ENCODE measurements around the gene LHFPL3.
"Not testable (repeated sequence)": the region's sequence is repeated elsewhere in the genome, so short reads cannot be mapped to it uniquely, and the experiment has no call there.

LHFPL3 gene

GRCh38 chr7:104328296-104328969 lies at the start of gene LHFPL3:
TSS of gene LHFPL3 (plus strand) at chr7:104328603.
- DNase-seq, result peak; percentile 55

DNA sequence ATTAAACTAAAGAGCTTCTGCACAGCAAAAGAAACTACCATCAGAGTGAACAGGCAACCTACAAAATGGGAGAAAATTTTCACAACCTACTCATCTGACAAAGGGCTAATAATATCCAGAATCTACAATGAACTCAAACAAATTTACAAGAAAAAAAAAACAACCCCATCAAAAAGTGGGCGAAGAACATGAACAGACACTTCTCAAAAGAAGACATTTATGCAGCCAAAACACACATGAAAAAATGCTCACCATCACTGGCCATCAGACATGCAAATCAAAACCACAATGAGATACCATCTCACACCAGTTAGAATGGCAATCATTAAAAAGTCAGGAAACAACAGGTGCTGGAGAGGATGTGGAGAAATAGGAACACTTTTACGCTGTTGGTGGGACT lies 46.7 kb upstream of the LHFPL3 start:
- not testable (repeated sequence) for DNase-seq

GRCh38 chr7:104286839-104287238 lies 41.6 kb upstream of the LHFPL3 start:
- no peak for DNase-seq

DNA sequence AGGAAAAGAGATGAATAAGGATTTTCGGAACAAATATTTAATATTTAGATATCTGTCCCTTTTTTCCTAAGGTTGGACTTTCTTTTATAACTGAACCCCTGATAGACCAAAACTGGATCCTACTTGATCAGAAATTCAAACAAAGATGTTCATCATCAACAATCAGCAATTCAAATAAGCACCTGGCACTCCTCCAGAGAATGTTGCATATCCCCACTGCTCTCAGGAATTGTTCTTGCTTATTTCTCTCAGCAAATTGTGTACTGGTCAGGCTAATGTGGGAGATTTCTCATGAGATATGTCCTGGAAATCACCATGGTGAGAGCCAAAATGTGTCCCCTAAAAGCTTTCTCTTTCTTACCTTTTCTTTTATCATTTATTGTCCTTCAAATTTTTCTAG lies 40.3 kb upstream of the LHFPL3 start:
- no peak for DNase-seq

DNA sequence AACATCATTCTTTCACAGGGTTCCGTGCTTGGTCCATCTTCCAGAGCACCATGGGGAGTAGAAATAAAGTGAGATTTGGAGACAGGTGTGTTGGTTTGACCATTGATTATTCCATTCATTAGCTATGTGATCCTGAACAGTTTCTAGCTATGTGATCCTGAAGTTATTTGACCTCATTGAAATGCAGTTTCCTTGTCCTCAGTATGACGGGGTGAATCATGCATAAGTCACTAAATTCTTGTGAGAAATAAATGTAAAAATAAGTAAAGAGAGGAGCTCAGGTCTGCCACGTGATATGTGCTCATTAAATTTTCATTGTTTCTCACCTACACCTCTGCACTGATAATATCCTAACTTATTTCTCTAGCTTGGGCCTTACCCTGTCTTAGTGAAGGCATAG lies 34.1 kb upstream of the LHFPL3 start:
- DNase-seq, result no peak

DNA sequence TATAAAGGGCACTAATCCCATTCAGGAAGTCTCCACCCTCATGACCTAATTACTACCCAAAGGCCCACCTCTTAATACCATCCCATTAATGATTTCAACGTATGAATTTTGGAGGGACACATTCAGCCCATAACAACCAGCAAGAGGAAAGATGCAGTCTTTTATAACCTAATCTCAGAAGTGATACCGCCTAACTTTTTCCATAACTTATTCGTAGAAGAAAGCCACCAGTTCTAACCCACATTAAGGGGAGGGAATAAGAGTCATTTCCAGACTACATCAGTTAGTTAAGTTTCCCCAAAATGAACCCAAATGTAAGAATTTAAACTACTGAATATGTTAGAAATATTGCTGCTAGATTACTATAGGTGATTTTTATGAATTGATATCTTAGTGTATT lies 32.1 kb upstream of the LHFPL3 start:
- no peak for DNase-seq

DNA sequence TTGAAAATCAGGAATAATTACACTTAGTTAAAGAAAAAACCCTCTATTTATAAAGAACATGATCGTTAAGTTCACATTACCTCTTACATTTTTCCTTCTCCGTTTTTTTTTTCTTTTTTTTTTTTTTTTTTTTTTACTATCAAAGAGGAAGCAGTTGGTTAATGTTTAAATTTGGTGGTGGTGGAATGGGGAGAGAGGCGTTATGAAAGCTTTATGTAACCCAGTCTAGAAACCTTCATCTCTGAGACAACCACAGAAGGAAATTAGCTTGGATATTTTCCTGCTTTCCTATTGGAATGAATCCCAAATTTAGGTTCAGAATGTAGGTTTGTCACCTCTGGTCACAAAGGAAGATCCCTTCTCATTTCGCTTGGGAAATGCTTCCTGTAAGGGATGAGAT lies 31.5 kb upstream of the LHFPL3 start:
- DNase-seq, result no peak

GRCh38 chr7:104299323-104299722 lies 29.1 kb upstream of the LHFPL3 start:
- no peak for DNase-seq

- DNase-seq, result no peak
Measured at GRCh38 chr7:104299777-104300176, 28.6 kb upstream of the LHFPL3 start.

GRCh38 chr7:104306793-104307192 lies 21.6 kb upstream of the LHFPL3 start:
- no peak for DNase-seq

DNA sequence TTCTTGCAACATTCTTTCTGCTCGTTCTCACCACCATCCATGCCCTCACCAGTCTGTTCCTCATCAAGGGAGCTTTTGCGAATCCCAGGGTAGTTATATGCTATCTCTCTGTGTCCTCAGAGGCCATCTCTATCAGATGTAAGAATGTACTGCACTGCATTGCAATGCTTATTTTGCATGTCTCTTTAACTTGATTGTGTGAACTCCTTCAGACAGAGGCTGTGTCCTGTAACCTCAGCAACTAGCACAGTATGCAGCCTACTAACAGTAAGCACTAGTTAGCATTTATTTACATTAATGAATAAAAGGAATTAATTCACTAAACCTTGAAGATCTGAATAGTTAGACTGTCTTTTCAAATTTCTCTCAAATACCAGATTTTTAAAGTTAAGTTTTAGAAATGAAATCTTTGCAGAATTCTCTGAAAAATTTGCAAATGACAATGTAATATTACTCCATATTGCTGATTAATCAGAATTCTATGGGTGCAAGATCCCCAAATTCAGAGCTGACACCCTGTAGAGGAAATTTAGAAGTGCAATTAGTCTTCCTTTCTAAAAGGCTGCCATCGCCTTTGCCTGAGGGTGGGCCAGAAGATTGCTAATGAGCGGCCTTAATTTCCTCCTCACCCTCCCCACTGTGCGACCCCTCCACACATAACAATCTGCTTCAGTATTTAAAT lies 10.3 kb upstream of the LHFPL3 start:
- DNase-seq, result no peak

DNA sequence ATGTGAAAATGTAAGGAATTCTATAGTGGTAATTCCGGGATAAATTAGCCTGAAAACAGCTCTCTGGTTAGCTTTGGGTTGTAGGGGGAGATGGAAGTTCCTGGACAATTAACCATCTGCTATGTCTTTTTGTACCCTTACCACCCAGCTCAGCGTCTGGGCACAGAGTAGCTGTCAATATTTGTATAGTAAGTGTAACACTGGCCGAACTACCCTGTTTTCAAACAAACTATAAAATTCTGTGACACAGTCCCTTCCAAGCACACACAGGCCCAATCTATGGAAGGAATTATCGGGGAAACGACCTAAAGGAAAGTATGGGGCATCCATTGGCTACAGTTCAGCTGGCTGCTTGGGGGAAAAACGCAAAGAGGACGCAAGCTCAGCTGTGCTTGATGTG lies 869 bp upstream of the LHFPL3 start:
- no peak for DNase-seq

GRCh38 chr7:104327938-104328295 lies 486 bp upstream of the LHFPL3 start:
- DNase-seq, result no peak

DNA sequence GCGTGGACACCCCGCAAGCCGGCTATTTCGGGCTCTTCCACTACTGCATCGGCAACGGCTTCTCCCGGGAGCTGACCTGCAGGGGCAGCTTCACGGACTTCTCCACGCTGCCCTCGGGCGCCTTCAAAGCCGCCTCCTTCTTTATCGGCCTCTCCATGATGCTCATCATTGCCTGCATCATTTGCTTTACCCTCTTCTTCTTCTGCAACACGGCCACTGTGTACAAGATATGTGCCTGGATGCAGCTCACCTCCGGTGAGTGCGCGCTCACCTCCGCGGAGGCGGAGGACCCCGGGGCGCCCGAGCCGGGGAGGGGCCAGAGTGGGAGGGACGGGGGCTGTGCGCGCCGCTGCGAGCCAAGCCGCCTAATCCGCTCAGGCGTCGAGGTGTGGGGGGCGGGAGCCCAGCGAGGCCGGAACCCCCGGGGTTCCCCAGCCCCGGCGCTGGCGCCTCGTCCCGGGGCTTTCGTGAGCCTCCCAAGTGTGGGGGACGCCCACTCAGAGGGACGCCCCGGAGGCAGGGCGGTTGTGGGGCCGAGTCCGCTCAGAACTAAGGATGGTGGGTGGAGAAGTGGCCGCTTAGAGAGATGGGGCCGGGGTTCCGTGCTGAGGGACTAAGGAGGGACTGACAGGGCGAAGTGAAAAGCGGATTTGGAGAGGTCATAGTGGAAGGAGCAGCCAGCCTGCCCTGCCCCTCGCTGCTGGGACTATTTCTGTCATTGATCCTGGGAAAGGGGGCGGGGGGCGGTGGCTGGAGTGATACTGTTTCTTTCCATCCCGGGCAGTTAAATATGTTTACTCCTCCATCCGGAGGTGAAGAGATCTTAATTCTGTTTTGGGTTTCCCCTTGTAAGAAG lies 795 bp downstream of the LHFPL3 start:
- DNase-seq, result peak; percentile 53

GRCh38 chr7:104341546-104341945 lies 13.1 kb downstream of the LHFPL3 start:
- peak; percentile 38 for DNase-seq

GRCh38 chr7:104352736-104353135 lies 24.3 kb downstream of the LHFPL3 start:
- no peak for DNase-seq

DNA sequence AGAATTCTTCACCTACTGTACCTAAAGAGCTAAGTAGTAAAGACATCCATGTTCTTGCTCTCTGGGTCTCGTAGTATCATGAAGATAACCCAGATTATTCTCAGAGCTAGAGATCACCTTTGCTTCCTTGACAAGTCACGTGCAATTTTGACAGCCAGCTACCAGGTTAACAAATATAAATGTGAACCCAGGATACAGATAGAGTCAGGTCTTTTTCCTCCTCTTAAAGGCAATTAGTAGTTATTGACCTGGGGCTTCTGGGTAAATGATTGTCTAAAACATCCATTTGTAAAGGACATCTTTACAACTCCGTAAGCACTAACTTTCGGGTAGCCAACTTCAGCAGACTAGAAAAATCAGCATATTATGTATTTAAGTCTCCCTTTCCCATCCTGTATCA lies 28.8 kb downstream of the LHFPL3 start:
- no peak for DNase-seq

- DNase-seq, result peak; percentile 8
Measured at GRCh38 chr7:104358446-104359132, 30.2 kb downstream of the LHFPL3 start.

DNA sequence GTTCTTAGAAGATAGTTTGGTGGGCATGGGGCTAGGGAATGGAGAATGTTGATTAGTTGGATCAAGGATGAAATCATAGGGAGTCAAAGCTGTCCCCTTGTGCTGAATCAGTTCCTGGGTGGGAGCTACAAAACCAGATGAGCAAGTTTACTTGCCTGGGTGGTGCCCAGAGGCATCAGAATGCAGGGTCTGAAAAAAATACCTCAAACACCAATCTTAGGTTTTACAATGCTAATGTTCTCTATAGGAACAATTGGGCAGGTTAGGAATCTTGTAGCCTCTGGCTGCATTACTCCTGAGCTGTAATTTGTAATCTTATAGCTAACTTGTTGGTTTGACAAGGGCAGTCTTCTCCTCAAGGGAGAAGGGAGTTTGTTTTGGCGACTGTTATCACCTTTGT lies 34.4 kb downstream of the LHFPL3 start:
- no peak for DNase-seq

DNA sequence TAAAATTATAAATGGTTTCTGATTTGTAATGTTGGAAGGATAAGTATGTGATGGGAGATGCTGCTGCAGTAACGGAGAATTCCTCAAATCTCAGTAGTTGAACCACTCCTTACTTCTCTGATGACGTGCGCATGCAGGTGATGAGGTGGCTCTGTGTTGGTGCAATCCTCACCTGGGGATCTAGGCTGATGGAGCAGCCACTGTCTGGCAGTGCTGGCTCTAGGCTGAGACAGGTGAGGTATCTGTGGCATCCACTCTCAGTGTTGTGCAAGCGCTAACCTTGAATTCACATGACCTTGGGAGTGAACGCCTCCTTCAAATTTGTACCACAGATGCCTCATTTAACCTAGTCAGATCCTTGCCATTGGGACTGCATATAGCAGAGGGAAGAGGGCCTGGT lies 35.0 kb downstream of the LHFPL3 start:
- no peak for DNase-seq

GRCh38 chr7:104366390-104366789 lies 38.0 kb downstream of the LHFPL3 start:
- DNase-seq, result no peak

- DNase-seq, result no peak
Measured at GRCh38 chr7:104367926-104368325, 39.5 kb downstream of the LHFPL3 start.

DNA sequence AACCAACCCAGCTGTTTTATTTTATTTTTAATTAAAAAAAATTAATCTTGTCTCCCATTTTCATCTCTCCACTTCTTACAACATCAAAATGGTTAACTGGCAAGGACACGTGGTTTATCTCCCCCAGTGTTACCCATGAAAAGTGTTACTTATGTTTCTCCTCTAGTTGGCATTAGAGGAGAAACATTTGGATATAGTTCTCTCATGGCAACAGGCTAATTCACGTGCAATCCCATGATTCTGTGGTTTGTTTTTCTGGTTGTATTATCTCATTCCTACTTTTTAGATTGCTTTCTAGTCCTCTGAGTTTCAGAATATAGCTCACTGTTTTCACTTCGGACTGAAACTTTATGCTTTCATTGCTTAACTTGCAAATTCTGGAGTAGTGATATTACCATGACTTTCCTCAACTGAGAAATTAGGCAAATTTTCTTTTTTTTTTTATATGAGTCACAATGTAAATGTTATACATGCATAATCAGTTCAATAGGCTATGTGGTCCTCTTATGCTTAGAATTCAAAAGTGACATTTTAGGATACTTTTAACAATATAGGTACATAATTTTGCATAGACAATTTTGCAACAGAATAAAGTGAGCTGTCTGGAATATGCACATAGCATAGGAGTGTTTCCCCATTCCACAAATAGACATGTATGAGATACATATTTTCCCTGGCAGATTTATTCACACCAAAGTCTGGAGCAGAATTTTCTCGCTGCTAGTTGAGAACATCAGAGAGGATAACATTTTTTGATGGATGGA lies 43.0 kb downstream of the LHFPL3 start:
- no peak for DNase-seq

Measured in NCI-H345 (cell line).